ENCODE data around the gene FARP1.

Gene FARP1

DNA sequence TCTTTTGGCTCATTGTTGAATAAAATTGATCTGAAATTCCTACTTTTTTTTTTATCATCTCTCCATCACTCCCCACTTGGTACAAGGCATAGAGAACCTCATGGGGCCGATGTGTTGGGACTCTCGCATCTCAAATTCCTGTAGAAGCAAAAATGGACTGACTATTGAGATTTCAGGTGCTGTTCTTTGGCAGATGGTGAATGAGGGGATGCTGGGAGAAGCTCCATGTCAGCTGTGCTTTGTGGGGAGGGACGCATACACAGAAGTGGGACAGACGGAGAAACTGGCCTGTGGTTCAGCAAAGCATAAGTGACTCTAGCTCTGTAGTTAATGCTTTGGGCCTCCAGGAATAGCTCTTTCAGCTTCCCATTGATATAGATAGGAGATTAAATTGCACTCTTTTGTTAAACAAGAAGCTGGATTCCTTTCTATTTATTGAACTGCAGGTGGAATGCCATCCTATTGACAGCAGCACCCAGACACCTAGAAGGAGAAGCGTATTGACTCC, 228.7 kb downstream of the FARP1 start:
- FAIRE-seq: no peak

DNA sequence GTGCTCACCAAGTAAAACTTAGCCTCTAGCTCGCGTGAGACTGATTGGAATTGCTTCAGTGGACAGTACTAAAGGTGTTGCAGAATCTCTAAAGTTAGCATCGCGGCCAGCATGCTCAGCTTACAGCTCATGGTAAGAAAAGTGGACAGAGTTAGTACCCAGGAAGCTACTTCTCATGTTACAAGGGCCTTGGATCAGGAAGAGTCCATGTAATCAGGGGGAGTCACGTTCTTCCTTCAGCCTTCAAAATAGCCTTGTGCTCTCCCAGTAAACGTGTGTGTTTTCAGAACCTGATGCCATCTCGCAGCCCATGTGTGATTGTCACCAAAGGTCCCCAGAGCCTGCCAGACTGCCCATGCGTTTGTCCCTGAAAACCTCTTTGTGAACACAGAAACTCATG, 230.0 kb downstream of the FARP1 start:
- FAIRE-seq: no peak

DNA sequence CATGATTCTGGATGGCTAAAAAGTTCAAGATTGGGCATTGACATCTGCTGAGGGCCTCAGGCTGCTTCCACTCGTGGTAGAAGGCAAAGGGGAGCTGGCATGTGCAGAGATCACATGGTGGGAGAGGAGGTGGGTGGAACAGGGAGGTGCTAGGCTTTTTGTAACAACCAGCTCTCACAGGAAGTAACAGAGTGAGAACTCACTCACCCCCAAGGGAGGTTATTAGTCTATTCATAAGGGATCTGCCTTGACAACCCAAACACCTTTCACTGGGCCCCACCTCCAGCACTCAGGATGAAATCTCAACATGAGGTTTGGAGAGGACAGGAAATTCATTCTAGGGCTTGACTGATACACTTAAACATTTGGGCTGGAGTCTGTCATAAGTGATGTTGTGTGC, 231.9 kb downstream of the FARP1 start:
- no peak for FAIRE-seq

DNA sequence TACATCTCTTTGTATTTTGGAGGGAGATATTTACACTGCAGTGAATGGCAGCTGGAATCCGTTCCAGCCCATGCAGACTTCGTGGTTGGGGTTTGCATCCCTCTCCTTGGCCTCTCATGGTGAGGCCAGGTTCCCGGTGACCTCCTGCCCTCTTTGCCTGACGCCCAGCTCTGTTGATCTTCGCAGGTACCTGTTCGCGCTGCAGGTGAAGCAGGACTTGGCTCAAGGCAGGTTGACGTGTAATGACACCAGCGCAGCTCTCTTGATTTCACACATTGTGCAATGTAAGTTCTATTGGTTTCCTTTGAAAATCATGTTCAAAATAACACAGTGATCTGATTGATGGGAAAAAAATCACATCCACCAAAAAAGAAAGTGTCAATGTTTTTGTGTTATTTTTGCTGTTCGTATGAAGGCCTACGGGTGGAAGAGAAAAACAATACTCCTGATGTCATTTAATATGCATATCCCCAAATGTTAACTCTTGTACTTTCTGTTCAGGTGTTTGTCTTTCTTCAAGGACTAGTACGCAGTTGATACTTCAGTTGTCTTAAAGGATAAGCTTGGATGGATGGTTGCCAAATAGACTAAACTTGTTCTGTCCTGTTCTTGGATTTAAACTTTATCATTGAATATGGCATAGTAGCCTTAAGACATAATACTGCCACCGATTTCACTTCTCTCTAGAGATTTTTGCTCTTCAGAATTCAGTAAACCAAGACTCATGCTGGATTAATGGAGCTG, 234.9 kb downstream of the FARP1 start:
- FAIRE-seq: no peak

DNA sequence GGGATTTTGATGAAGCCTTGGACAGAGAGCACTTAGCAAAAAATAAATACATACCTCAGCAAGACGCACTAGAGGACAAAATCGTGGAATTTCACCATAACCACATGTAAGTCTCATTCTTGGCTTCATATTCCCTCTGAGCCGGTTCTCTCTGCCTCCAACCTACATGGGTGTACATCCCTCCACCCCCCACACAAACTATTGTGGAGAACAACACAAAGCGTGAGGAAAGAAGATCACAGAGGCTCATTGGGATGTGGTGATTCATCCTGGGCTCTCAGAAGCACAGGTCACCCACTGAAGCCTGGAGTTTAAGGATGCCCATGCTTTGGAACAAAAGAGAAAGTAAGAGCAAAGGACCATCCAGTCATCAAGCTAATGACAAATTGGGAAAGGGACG, 241.8 kb downstream of the FARP1 start:
- FAIRE-seq: no peak

DNA sequence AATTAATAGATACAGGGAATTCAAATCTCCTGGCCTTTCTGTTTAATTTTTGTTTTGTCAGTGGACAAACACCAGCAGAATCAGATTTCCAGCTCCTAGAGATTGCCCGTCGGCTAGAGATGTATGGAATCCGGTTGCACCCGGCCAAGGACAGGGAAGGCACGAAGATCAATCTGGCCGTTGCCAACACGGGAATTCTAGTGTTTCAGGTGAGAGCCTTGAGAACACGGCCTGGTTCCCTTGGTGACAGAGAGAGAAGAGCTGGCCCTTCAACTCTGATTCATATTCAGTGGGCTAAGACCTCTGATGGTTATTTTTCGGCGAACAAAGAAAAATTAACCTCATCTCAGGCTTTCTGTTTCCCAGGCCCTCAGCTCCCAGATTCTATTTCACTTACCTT, 242.7 kb downstream of the FARP1 start:
- FAIRE-seq: no peak

DNA sequence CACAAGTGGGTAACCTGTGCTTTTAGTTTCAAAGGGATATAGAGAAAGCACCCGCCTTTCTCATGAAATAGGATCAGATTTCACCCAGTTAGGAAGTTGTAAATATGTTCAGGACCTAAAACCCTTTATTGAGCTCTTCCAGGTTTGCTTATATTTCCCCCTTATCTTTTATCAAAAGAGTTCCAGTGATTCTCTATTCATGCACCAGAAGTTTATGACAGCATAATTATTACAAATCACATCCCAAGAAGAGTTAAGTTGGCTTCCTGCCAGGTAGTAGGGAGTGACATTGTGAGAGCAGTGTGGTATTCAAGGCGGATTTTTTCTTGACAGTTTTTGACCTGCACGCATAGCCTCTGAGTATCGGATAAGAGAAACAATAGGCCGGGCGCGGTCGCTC, 243.7 kb downstream of the FARP1 start:
- FAIRE-seq: no peak

DNA sequence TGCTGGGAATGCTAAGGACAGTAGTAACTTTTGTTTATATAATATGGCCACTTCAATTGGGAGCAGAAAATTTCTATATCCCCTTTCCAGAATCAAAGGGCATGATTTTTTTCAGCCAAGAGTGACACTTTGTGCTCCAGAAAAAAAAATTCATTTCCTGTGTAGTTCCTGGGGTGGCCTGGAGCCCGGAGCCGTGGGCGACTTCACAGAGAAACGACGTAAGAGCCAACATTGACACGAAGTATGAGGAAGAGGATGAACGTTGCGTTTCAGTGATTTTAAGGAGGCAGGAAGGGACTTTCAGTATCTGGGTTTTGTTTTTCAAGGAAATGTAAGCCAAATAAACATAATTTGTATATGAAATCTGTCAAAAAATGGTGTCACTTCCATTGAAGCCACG, 246.4 kb downstream of the FARP1 start:
- no peak for FAIRE-seq

DNA sequence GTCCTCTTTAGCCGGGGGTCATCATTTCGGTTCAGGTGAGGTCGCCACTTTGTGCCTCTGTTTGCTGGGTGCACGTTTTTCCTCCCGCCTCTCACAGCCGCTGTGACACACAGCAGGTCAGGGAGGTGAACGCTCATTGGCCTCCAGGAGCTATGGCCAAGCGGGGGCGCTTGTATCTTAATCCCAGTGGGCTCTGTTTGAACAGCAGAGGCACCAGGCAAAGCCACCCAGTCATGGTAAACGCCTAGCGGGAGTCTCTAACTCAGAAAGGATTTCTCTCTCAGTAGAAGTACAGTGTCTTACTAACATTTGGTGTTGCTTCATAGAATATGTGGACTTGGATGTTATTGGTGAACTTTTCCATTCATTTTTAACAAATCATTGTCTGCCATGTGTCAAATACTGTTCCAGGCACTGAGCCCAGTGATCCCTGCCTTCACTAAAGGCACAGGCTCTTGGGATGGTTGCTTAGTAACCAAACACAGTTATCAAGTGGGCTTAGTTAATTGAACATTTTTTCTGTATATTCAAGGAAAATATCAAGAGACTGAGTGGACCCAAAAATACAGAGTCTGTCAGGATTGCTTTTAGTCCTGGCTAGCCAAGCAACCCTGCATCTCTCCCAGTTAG, 247.3 kb downstream of the FARP1 start:
- no peak for FAIRE-seq

DNA sequence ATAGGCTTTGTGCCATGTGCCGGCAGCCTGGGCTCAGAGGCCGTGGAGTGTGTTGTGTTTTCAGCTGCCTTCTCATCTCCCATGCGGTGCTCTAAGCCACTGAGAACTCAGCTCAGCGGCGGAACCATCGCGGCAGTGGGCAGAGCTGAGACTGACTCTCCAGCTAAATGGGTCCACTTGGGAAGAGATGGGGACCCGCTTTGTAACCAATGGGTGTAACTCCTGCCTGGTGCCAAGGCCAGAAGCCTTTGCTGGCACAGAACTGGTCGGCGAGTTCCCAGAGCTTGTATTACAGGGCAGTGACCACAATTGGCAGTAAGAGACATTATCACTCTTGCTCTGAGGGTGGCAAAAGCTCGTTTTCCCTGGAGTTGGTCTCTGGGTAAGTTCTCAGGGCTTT, 251.0 kb downstream of the FARP1 start:
- no peak for FAIRE-seq

DNA sequence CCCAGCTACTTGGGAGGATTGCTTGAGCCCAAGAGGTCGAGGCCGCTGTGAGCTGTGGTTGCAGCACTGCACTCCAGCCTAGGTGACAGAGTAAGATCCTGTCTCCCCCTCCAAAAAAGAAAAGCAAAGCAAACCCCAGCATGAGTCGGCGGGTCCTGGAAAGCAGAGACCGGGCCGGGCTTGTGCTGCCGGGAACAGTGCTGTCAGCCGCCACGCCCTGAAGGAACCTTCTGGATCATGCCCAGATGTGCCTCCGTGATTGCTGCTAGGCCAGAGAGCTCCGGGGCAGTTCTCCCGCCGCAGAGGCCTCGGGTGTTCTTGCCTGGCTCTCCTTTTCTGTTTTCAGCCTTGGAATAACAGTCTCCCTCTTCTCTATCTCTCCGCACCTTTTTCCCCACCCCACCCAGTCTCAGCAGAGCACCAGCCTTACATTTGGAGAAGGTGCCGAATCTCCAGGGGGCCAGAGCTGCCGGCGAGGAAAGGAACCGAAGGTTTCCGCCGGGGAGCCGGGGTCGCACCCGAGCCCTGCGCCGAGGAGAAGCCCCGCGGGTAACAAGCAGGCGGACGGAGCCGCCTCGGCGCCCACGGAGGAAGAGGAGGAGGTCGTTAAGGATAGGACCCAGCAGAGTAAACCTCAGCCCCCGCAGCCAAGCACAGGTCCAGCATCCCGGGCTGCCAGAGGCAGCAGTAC, 252.1 kb downstream of the FARP1 start:
- no peak for FAIRE-seq

DNA sequence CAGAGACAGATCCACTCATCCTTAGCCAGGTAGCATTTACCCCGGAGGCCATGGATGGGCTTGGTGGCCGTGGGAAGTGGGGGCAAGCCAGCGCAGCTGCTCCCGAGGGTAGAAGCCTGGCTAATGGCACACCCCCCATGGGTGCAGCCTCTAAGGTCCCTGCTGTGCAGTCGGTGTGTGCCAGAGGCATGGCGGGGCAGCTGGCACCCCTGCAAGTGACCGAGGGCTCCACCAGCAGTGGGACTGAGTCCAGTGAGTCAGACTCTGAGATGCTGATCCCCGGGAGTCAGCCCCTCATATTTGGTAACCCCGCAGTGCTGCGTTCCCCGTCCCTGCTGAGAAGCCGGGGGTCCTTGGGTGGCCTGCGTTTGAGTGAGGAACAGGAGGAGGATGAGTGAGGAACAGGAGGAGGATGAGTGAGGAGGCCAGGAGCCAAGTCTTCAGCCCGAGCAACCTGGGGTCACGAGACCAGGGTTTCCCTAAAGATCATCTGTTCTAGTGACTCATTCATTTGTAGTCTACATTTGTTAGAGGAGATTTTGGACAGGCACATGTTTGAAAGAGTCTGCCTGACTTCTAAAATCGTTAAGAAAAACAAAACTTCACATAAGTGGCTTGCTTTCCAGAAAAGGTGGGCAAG, 253.3 kb downstream of the FARP1 start:
- FAIRE-seq: no peak

DNA sequence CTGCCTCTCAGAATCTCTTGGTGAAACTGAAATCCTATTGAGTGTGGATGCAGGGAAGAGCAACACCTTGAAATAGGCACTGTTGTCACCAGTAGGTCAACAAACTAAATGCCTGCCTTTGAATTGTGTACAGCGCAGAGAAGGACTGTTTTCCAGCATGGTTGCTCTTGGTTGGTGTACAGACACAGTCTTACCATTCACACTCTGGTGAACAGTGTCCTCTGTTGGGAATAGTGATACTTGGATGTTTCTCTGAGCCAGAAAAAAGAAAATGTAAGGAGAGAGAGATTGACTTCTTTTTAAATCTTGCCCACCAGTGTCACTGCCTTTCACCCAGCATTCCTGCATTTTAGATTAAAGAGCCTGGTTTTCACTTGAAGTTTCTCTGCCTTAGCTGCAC, 254.3 kb downstream of the FARP1 start:
- no peak for FAIRE-seq

DNA sequence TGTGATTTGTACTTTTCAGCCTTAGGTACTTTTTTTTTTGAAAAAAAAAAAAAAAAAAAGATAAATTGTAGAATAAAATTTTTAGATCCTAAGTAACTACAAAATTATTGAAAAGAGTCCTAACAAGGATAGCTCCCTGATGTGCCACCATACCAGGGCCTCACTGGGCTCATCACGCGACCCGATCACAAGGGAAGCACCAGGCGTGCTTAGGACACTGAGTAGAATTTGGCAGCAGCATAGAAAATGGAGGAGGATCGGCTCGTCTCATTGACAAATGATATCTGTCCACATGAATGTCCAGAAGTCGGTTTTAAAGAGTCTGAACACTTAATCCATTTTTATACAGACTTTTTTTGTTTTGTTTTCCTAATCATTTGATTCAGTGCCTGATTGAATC, 255.0 kb downstream of the FARP1 start:
- no peak for FAIRE-seq

DNA sequence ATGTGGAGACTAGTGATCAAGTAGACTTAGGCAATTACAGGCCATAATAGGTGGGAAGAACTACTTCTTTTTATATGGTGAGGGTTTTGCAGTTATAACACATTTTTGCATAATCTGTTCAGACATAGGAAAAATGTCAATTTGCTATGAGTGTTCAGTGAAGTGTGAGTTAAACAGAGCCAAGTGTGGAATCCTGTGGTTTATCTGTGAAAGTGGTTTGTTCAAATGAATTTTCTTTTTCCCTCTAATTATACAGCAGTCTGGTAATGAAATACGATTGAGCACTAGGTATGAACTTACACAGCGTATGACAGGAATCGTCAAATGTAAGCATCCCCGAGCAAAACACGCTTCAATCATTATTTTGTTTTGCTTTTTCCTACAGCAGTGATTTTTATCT, 255.7 kb downstream of the FARP1 start:
- no peak for FAIRE-seq

DNA sequence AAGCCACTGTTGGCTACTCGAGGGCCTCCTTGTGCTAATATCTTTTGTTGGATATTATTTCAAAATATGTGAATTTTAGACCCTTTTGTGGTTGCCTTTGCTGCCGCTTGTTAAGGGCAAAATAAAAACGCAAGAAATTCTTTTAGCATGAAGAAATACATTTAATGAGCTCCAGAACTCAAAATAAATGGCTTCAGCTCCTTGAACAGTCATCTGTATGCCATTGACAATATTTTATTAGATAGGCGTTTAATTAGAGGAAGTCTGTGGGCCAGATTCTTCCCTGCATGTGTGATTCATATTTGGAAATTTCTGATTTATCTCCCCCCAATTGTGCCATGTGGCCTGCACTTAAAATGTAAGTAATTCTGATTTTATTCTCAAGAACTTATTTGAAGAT, 256.9 kb downstream of the FARP1 start:
- FAIRE-seq: no peak

DNA sequence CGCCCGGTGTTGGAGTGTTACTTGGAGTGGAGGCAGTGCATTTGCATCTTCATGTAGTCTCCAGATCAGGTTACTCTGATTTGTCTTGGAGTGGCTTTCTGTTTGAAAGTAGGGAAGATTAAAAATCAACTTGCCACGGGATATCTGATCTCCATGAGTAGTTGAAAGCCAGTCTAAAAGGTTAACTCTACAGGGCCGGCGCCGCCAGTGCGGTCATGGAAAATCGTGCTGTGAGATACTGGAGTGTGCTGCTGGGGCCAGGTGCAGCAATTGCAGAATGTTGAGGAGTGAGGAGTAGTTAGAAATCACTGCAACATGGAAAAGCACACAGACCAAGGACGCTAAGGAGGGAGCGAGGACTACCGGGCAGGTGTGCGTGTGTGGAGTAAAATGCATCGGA, 259.0 kb downstream of the FARP1 start:
- FAIRE-seq: no peak

DNA sequence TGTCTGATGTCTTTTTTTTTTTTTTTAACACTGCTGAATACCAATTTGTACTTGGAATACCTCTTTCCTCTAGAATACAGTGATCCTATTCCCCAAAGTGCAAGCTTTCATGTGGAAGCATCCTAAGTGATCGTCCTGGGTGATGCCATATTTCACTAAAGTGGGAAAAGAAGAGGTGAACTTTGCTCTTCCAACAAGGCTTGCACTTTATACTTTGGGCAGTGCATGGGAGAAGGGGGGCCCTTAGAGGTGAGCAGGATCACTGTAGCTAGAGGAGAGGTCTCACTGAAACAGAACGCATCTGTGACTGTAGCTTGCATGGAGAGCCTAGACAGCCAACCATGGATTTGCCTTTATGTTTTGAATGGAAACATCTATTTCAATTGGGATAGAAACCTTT, 260.2 kb downstream of the FARP1 start:
- no peak for FAIRE-seq

DNA sequence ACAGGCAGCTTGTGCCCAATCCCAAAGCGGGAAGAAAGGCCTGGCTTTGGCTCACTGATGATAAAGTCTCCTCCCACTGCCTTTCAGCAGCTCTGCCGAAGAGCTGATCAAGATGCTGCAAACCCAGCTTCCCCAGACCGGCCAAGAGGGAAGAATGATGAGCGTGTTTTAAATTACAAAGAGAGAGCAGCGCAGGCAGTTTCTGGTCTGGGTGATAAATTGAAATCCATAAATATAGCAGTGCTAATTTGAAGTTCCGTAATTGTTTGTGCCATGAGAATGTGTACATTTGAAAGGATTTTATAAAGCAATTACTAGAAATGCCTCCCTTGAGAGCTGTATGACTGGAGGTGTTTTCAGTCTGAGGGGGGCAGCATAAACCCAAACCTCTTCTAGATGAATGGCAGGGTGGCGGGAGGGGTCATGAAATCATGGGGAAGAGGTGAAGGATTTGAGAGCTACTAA, 262.2 kb downstream of the FARP1 start:
- no peak for FAIRE-seq

DNA sequence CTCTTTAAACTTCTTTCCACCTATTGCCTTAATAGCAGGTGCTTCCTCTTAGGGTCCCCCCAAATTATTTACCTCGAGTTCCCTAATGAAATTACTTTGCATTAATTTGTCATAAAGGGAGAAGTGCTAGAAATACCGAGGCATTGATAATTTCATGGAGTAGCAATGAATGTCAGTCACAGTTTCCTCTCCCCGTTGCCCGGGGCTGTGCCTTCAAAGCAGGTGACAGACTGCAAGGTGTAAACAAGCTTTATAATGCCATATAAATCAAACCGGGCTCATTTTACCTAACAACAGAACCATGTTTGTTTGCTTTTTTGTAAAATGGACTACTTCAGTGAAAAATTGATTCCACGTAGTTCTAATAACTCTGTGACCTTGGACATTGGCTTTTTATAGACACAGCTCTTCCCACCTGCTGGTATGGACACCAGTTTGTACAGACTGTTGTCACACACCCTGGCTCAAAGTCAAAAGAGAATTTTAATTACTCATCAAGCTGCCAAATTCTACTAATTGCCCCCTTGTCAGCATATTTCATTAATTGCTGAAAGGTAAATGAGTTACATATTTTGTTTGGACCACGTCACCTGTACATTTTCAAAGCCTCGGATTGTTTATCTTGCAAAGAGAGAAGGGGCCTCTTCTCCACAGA, 262.9 kb downstream of the FARP1 start:
- peak; percentile 68 for FAIRE-seq

DNA sequence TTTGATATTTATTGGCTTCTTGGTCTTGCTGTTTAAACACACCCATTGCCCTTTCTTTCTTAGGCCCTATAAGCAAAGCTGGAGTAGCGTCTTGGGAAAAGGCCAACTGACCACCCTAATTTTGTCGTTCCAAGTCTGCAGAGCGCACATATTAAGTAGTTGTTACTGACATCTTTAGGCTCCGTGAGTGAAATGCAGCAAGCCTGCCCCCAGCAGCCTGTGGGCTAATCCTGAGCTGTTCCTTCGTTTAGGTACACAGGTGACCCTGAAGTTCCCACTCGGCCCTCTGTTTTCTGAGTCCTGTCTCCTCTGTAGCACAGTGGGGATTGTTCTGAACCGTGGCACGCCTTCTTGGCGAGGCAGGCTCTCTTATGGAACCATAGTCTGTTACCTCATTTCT, 263.5 kb downstream of the FARP1 start:
- no peak for FAIRE-seq

DNA sequence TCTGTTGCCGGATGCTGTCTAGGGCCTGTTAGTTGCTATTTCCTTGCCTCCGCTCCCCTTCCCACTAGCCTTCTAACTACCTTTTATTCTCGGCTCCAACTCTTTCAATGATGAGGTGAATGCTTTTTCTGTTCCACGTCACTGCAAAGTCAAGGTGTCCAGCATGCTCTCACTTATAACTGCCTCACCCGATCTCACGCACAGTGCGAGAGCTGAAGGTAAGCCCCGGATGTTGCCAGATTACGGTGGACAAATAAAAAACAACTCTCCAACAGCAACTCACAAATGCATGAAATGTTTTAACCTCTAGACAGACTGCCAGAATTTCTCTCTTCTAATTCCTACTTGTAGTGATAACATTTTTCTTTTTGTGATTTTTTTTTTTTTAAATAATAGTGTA, 264.1 kb downstream of the FARP1 start:
- no peak for FAIRE-seq

DNA sequence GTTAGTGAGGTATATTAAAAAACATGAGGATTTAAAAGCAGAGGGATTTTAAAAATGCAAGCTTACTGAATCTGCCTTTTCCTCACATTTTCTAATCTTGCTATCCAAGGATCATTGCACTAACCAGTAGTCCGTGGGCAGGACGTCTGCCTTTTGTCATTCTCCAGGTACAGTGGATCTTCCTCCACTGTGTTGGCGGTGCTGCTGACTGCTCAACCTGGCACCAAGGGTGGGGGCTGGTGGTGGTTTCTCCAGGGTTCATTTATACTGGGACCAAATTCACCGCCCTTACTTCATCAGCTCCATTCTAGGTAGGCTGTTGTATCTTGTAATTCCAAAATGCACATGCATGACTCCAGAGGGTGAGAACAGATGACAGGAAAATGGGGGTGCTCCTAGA, 264.7 kb downstream of the FARP1 start:
- FAIRE-seq: no peak

Measured in islet of Langerhans (tissue), 1 donor.